Stimulated activated CD8-positive, alpha-beta memory T cell treated with anti-CD3 and anti-CD28 coated beads, Interleukin-4, amount 100 ng/mL, for 4 hours (primary cell): Measurements from ENCODE around the gene JARID2.

ENCODE experiments used
- DNase-seq, 2 donors: peaks; one replicate each; pipeline ENCODE4 v3.0.0-alpha.2; 2020; ENCODE audit warnings: low read depth in 2 of 2, low spot score in 1 of 2

JARID2 gene

DNA sequence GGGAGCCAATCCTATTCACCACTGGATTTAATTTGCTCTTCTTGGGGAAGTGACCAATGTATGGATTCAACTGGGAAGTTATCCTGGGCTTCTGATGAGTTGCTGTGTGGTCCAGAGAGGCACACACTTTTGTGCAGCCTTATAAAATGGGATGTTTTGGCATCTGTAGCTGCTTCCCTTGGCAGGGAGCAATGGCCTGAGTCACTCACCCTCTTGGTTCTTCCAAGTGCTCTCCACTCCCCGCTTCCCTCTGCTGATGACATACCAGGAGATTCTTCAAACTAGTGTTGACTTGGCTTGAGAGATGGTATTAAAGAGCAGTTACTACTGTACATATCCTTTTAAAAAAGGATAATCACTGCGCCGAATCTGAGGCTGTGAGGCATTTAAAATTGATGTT lies 105.8 kb downstream of the JARID2 start:
- DNase-seq = no peak

DNA sequence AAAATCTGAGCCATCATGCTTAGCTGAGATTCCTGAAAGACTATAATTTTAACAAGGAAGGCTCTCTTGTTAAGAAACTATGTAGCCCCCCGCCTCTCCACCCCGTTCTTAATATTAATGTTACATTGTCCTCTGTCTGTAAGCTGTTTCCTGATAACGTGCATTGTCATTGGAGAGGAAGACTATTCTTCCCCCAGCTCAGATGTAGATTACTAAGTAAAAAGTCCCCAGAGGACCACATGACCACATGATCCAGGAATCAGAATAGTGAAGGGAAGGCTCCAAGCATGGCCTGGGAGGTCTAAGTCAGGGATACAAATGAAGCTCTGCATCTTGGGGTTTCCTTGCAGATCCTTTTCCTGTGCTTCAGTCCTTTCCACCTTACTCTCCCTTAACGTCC lies 106.4 kb downstream of the JARID2 start:
- DNase-seq = no peak

DNA sequence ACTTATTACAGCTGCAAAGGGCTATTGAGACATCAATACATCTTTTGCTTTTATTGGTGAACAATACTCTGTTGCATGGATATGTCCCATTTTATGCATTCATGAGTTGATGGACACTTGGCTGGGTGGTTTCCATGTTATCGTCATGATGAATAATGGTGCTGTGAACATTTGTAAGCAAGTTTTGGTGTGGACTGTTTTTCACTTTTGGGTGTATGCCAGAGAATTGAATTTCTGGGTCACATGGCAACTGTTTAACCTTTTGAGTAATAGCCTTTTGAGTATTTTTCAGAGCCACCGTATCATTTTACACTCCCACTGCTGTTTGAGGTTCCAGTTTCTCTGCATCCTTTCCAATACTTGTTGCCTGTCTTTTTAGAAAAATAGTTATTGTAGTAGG lies 107.0 kb downstream of the JARID2 start:
- no peak for DNase-seq

DNA sequence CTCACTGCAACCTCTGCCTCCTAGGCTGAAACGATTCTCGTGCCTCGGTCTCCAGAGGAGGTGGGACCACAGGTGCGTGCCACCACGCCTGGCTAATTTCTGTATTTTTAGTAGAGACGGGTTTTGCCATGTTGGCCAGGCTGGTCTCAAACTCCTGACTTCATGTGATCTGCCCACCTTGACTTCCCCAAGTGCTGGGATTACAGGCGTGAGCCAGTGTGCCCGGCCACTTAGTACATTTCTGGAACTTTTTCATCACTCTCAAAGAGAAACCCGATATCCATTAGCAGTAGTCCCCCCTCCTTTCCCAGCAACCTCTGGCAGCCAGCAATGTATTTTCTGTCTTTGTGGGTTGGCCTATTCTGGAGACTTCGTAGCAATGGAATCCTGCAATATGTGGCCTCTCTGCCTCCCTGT lies 109.8 kb downstream of the JARID2 start:
- DNase-seq = no peak

DNA sequence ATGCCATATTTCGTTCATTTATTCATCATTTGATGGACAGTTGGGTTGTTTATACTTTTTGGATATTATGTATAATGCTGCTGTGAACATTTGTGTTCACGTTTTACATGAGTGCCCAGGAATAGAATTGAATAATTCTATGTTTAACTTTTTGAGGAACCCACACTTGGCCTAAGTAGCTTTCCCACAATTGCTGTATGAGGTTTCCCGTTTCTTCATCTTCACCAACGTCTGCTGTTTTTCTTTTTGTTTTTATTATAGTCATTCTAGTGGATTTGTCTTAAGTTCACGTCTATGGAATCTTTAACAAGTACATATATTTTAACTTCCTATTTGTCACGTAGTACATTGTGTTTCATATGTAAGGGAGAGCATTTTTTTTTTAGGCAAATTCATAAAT lies 110.3 kb downstream of the JARID2 start:
- no peak for DNase-seq

DNA sequence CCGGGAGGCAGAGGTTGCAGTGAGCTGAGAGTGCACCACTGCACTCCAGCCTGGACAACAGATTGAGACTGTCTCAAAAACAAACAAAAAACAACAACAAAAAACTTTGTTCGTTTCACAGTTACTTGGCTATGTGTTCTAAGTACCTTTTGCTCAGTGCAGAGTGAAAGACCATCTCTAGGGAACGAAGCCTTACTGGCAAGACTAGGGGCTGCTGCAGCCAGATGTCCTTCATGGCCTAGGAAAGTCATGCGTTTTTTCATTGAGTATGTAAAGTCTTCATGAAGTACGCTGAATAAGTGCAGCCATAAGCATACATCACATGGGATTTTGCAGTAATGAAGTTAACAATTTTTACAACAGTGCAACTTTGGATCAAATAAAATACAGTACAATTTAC lies 111.1 kb downstream of the JARID2 start:
- no peak for DNase-seq

DNA sequence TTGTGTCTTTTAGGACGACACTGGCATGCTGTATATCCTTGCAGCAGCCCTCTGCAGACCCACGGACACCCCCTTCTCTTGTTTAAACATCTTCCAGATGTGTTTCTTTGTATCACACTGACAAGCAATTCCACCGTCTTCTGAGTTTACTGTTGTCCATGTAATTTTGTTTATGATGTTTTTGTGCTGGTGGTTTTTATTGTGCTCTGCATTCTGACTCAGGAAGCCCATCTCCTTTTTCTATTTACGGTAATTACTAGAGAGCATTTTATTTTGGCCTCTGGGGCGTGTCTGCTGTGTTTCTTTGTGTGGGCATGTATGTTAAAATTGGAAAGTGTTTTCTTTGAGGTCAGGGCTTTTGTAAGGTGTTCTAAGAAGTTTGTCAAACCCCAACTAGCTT lies 111.9 kb downstream of the JARID2 start:
- no peak for DNase-seq

DNA sequence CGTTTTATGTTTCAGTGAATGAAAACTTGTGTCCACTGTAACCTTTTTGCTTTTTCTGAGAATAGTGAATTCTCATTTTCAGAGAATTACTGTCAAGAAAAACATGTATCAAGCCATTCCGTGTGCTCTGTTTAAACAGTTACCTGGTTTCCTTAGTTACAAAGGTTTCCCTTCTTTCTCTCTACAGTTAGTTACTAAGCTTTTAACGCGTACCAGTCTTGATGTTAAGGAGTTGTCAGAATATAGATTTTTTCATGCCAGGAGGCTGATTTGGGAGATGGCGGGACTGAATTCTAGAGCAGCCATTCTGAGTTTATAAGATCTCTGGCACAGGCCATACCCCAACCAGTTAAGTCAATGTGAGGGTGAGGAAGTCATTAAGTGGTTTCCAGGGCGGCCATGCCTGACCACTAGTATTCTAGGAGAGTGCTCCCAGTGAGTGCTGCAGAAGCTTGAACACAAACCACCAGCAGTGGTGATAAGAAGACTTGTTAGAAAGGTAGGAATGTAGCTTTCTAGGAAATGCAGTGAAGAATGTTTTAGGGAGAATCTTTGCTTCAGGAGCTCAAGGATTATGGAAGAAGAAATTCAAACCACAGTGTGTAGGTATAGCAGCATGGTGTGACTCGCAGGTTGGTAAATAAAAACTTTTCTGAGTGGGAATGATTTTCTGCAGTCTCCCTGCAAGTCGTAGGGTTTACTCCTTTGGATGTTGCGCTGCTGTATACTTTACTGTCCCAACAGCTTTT lies 112.9 kb downstream of the JARID2 start:
- no peak for DNase-seq

DNA sequence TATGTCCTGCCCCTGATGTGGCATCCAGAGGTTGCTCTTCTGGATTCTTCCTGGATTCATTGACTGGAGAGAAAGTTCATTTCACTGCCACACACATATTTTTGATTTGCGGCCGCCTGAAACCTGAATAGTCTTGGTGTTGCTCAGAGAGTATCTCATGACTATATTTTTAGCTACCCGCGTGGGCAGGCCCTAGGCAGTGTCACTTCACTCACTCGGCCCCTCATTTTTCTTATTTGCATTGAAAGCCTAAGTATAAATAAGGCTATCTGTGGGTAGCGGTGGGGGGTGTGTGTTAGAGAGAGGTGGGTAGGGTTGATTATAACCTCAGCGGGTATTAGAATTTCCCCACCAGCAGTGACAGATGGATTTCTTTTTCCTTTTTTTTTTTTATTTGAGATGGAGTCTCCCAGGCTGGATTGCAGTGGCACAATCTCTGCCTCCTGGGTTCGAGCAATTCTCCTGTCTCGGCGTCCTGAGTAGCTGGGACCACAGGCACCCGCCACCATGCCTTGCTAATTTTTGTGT lies 113.5 kb downstream of the JARID2 start:
- DNase-seq = no peak

DNA sequence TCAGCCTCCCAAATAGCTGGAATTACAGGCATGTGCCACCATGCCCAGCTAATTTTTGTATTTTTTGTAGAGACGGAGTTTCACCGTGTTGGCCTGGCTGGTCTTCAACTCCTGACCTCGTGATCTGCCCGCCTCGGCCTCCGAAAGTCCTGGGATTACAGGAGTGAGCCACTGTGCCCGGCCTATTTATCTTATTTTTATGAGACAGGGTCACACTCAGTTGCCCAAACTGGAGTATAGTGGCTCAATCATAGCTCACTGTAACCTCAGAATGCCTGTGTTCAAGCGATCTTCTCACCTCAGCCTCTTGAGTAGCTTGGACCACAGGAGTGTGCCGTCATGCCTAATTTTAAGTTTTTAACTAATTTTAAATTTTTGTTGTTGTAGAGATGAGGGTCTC lies 114.4 kb downstream of the JARID2 start:
- no peak for DNase-seq

DNA sequence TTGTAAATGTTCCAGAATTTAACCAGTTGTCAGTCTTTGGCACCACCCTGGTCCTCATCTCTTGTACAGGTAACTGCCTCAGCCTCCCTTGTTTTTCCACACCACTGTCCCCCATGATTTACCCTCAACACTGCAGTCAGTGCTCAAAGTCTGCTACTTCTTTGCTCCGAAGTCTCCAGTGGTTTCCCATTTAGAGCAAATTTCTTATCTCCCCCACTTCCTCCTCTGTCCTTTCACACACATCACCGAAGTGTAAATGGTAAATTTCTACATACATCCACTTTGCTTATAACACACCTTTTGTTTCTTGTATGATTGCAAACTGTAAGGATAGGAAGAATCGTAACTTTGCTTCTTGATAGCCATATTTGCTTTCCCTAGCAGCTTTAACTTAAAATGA lies 115.3 kb downstream of the JARID2 start:
- no peak for DNase-seq

DNA sequence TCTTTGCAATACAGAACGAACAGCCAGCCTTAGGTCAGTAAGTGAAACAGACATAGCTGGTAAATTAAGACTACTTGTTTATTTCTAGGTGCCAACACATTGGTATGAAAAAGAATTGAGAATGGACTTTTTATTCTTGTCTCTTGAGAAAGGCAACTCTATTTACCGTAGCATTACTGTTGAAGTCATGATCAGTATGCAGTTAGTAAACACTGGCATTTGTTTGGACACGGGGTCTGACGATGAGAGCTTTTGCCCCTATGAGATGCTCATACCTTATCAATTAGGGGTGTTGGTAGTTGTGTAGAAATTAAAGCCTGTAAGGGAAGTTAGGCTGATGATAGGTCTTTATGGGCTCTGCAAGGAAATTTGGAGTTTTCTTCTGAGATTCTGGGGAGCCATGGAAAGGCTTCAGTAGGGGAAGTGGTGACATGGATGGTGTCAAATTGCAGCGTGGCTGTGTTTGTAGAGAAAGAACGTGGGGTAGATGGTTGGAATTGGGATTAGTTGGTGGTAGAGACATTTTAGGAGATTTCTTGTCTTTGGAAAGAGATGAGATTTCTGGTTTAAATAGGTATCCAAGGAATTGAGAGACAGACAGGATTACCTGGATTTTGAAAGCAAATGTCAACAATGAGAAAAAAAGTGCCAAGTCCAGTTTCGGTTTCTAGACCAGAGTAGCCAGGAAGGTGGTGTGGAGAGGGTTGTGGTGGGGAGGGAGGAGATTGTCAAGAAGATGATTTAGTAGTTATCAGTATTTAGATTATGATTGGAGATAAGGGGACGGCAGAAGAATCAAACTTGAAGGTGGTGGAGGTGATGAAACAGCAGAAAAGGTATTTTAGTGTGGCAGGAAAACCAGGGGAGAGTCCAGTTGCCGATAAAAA lies 116.6 kb downstream of the JARID2 start:
- DNase-seq = no peak

DNA sequence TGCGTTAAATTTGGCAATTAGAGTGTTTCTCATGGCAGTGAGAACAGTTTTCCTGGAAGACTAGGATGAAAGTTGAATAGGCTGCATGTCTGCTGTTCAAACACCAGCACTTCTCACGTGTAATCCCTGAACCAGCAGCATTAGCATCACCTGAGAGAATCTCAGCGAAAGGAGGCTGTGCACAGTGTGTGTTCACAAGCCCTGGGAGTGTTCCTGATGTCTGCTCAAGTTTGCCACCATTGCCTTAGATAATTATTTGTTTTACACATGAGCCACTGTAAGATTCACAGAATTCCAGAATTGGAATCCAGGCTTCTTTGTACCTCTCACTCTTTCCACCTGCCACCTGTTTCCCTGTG lies 117.3 kb downstream of the JARID2 start:
- DNase-seq = no peak

DNA sequence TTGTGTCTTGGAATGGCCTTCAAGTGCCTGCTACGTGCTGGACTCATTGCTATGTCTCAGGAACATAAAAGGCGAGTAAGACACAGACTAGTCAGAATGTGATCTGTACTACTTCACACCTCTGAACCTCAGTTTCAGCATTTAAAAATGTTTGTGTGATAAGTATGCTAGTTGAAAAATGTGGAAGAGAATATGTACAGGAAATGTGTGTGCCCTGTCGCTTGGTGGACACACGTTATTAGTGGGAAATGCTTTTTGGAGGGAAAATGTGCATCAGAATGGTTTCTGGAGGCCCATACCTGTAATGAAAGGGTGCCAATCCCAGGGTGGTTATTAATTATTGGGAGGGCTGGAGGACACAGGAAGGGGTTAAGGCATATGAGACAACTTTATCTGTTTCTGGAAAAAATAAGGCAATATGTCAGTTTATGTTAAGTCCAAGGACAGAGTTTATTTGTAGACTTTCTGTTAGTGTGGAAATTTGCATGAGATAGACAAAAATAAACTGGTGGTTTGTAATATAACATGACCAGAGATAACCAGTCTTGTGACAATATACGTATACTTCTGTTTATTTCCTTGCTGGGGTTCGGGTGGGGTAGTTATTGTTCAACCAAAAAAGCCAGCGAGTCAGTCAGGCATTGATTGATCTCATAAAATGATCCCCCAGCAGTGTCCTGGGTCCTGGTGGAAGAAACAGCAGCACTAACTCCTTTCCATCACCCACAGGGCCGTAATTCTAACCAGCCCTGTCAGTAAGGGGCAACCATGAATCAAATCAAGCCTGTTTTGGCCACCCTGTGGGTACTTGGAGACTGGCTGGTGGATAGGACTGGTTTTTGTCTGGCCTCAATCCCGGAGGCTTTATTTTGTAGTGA lies 117.9 kb downstream of the JARID2 start:
- no peak for DNase-seq

DNA sequence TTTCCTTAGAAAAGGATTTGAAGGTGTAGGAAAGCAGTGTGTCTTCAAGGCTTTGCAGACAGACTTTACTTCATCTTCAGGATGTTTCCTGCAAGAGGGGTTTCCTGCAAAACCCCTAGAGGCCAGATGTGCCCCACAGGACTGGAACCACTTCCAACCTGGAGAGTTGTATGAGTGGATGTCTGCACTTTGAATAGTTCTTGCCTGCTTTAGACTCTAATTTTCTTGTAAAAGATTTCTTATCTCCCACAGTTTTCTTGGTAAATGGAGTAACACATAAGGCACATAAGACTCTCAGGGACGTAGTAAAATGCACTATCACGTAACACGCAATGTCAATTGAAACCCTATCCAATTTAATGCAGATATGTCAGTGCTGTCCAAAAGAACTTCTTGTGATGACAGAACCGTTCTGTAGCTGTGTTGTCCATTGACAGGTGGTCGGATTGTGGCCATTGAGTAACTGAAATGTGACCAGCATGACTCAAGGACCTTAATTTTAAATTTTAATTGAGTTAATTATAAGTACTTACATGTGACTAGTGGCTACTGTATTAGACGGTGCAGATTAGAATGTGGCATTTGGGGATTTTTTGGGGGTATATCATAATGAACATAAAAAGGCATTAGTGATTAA lies 118.7 kb downstream of the JARID2 start:
- no peak for DNase-seq

DNA sequence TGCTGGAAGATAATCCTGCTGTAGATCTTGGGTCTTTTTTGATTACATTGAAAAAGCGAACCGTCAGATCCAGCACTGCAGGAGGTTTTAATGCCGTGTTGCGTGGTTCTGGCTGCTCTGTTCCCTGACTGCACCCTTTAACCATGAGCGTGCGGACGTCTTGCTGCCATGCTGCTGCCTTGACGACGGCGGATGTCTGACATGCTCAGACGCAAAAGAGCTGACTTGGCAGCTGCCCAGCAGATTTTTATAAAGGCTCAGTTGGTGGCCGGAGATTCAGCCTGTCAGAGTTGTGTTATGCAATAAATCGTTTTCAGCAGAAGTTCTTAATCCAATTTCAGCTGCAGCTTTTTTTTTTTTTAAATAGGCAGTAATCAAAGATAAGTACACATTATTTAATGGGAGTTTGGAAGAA lies 119.4 kb downstream of the JARID2 start:
- peak in 1 of 2 donors; percentile 18 for DNase-seq

DNA sequence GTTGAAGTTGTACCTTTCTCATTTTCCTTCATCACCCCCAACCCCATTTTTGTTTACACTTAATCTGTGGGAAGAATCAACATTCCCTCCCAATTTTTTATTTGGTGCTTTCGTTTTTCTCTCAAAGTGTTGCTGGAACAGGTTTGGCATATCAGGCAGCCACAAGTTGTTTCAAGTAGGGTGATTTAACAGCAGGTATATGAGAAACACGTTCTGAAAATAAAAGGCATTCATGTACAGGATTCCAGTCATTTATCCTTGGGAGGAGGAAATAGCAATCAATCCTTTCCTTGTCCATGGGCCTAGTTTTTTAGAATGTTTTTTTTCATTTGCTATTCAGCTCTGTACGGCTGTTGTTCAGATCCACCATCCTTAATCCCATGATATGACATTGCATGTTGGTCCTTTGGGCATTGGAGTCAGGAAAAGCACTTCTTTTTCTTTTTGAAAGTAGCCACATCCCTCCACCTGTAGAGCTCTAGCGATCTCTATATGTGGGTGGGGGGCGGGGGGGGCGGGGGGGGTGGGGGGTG lies 120.2 kb downstream of the JARID2 start:
- no peak for DNase-seq

DNA sequence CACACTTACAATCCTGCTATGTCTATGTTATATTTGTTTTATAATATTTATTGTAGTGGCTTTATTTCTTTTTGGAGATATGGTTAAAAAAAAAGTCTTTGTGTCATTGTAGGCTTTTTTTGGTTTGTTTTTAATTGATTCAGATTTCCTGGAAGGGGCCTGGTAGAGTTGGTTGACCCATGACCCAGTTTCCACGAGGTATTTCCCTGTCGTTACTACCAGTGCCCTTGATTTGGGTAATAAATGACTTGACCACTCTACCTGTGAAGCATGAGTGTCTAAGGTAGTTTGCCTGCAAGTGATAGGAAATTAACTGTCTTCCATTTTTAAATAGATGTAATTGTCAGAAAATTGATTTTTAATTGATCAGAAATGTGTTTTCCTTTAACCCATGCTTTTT lies 121.0 kb downstream of the JARID2 start:
- DNase-seq = no peak

DNA sequence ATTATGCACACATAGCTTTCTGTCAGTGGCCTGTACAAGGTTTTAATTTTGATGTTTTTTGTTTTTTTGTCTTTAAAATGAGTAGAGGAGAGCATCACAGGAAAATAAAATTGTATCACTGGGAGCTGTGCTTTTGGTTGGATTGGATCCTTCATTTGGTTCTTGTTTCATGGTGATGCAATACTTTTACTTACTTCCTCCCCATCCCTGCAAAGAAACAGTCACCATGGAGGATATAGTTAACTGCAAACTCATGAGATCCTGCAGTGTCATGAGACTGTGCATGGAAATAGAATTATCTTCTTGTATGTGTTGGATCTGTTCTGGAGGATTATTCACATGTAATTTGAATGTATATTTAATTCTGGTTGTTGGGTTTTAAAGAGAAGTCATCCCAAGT lies 122.3 kb downstream of the JARID2 start:
- no peak for DNase-seq

DNA sequence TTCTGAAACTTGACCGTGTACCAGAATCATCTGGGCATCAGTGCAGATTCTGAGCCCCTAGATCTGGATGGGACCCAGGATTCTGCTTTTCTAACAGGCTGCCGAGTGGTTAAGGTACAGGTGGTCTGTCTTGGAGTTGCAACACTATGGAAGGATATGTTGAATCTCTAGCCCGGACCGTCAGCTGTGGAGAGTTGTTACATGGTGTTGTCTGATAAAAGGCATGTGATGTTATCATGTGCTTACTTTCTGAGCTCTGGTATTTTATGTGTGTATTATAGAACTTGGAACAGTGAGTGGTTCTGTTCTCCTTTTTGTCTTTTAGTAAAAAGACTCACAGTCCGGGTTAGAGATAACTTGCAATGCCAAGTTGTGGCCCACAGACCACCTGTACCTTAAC lies 123.0 kb downstream of the JARID2 start:
- DNase-seq = no peak

DNA sequence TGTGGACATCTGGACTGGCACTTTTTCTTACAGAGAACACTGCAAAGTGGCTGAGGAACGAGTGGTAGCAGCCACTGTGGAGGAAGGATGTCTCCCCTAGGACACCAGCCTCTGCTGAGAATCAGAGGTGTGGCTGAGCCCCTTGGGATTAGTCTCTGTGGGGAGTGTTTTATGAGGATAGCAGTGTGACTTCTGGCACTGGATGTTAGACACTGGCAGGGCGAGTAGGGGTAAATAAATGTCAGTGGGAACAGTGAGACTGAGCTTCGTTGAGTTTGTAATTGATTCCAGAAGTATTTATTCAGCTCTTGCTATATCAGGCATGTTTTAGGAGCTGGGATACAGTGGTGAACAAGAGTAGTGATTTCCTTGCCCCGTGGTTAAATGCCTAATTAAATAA lies 124.0 kb downstream of the JARID2 start:
- no peak for DNase-seq
